ENCODE measurements around the gene ENAM.

Gene ENAM

GRCh38 chr4:70606459-70606858 lies 22.1 kb upstream of the ENAM start:
- TF ChIP-seq, protein P1, sequence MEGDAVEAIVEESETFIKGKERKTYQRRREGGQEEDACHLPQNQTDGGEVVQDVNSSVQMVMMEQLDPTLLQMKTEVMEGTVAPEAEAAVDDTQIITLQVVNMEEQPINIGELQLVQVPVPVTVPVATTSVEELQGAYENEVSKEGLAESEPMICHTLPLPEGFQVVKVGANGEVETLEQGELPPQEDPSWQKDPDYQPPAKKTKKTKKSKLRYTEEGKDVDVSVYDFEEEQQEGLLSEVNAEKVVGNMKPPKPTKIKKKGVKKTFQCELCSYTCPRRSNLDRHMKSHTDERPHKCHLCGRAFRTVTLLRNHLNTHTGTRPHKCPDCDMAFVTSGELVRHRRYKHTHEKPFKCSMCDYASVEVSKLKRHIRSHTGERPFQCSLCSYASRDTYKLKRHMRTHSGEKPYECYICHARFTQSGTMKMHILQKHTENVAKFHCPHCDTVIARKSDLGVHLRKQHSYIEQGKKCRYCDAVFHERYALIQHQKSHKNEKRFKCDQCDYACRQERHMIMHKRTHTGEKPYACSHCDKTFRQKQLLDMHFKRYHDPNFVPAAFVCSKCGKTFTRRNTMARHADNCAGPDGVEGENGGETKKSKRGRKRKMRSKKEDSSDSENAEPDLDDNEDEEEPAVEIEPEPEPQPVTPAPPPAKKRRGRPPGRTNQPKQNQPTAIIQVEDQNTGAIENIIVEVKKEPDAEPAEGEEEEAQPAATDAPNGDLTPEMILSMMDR (IDR thresholded peaks at IDR 0.05; ENCODE audit: extremely low read depth, insufficient read depth, missing control alignments): no peak
- in situ Hi-C loops (cut with MboI; ENCODE audit: low pct_unique_long_range_greater_than_20kb, low sequenced_read_pairs, unreplicated experiment): no loop called here
- no peak for DNase-seq (ENCODE audit: low spot score)

DNA sequence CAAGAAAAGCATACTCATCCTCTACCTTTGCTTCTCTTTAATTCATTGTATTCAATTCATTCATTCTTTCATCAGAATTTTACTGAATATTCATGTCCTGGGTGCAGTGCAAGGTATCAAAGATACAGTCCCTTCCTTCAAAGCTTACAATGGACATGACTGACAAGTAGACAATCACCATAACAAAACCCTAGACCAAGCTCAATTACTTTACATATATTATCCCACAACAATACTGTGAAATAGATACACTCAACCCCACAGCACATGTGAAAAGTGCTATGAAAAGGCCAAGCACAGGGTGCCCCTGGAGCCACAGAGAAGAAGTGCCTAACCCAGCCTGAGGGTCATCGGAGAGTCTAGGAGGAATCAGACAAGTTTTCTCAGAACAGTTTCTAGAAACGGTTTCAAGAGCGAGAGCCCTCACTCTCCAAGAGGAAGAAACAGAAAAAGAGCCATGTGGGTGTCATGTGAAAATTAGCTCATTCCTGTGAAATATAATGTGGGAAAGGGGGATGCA lies 21.1 kb upstream of the ENAM start:
- in situ Hi-C loops (cut with MboI; ENCODE audit: low pct_unique_long_range_greater_than_20kb, low sequenced_read_pairs, unreplicated experiment): no loop called here
- TF ChIP-seq, protein P1 (IDR thresholded peaks at IDR 0.05; ENCODE audit: extremely low read depth, insufficient read depth, missing control alignments): no peak
- no peak for DNase-seq (ENCODE audit: low spot score)

DNA sequence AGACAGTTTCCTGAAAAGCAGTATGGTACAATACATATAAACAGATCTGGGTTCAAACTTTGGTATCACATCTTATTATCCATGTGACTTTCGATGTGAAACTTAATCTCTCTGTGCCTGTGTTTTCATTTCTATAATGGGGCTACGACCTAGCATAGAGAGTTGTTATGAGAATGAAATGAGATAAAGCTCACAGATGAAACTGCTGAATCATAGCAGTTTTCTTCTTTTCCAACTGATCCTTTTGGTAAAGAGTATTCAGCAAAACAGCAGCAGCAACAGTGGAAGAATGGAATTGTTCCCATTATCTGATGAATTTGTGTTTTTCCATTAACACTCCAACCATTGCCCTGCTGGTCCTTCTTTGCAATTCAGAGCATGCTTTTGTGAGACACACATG lies 20.2 kb upstream of the ENAM start:
- in situ Hi-C loops (cut with MboI; ENCODE audit: low pct_unique_long_range_greater_than_20kb, low sequenced_read_pairs, unreplicated experiment): no loop called here
- no peak for DNase-seq (ENCODE audit: low spot score)
- TF ChIP-seq, protein P1 (IDR thresholded peaks at IDR 0.05; ENCODE audit: extremely low read depth, insufficient read depth, missing control alignments): no peak

DNA sequence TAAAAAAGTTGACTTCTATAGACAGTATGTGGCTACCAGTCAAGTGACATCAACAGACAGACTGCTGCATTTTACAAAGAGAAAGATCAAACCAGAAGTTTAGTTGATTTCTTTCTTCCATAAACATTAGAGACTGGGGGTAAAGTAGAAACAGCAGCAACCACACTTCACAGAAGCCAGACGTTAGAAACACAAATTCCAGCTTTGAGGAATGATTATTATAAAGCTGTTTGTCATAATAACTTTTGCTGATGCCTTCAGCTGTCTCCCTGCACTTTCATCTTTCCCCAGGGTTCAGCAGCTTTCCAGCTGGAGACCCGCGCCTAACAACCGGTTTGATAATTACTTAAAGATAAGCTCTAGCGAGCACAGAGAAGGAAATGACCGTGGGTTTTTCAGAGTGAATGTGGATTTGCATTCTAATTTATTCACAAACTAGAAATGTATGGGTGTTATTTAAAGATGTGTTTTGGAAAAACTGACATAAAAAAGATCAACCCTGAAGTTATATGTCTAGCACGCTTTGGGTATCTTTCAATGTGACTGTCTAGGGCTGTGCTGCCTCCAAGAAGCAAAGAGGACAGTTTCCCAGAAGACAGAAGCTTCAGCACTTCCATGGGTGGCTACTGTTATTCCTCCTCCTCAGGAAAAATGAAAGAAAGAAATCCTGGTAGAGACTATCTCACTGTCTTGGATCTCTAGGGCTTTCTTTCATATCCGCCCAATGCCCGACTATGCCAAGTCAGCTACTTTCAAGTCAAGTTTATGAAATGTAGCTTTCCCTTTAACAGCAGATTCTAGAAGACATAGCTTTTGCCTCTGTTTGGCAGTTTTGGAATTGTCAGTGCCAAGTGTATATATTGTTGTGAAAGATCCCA lies 15.0 kb upstream of the ENAM start:
- DNase-seq (ENCODE audit: low spot score): no peak
- in situ Hi-C loops (cut with MboI; ENCODE audit: low pct_unique_long_range_greater_than_20kb, low sequenced_read_pairs, unreplicated experiment): no loop called here
- TF ChIP-seq, protein P1 (IDR thresholded peaks at IDR 0.05; ENCODE audit: extremely low read depth, insufficient read depth, missing control alignments): no peak

DNA sequence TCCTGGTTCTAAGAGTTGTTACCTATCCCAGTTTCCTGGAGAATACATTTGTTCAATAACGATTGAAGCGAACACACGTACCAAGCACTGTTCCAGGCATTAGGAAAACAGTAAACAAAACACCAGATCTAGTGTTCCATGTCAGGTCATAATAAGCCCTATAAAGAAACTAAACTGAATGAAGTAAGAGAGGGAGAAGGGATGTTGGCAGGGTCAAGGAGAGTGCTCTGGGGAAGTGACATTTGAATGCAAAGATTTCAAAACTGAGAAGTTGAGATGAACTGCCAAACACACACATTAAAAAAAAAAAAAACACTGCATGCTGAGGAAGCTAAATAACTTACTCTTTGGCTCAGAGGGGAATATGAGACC lies 14.4 kb upstream of the ENAM start:
- in situ Hi-C loops (cut with MboI; ENCODE audit: low pct_unique_long_range_greater_than_20kb, low sequenced_read_pairs, unreplicated experiment): no loop called here
- no peak for DNase-seq (ENCODE audit: low spot score)
- TF ChIP-seq, protein P1 (IDR thresholded peaks at IDR 0.05; ENCODE audit: extremely low read depth, insufficient read depth, missing control alignments): no peak

DNA sequence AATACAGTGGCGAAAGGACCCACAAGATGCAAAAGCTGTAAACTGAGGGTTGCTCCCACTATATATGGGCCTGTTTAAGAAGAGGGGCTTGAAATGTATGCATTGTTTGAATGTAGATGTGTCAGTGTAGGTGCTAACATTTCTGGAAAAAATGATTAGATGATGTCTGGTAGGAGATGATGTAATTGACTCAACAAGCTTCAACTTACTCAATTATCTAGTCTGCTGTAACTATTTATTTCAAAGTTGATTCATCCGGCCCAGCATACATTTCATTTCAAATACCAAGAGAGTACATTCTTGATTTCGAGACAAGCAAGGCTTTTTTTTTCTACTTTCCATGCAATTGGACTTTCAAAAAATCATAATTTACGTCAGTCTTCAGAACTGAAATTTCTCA lies 9.3 kb upstream of the ENAM start:
- in situ Hi-C loops (cut with MboI; ENCODE audit: low pct_unique_long_range_greater_than_20kb, low sequenced_read_pairs, unreplicated experiment): no loop called here
- TF ChIP-seq, protein P1 (IDR thresholded peaks at IDR 0.05; ENCODE audit: extremely low read depth, insufficient read depth, missing control alignments): no peak
- DNase-seq (ENCODE audit: low spot score): no peak

All from GM13977 (cell line).